OCI-LY3 (cell line): ENCODE data around the gene PPP3CA.

Source experiments
- CTCF ChIP-seq: fragments of 200-600, 300-600 bp; sonication (generic); IDR thresholded peaks from 2 replicates; pipeline ENCODE4 v1.5.1; 2014; ENCODE audit warnings: antibody characterized with exemption, low read length, low read depth
- EZH2phosphoT487 ChIP-seq: fragments of 200-600 bp; shearing (Covaris generic); IDR thresholded peaks from 2 replicates; pipeline ENCODE4 v1.6.1; 2018; ENCODE audit warnings: antibody characterized with exemption, mixed run types, low read depth

GRCh38 chr4:101274888-101275752 is 72.2 kb downstream of the PPP3CA start:
- no peak for TF ChIP-seq CTCF
- no peak for TF ChIP-seq EZH2phosphoT487
